ENCODE measurements around the gene G3BP1.

- TF ChIP-seq CTCF (IDR thresholded peaks at IDR 0.05; ENCODE audit: low read depth, low read length, poor library complexity, severe bottlenecking) (no peak), EZH2phosphoT487 (IDR thresholded peaks at IDR 0.05; ENCODE audit: borderline replicate concordance, low read length) (no peak)
Observed at GRCh38 chr5:151808451-151809169, 36.9 kb downstream of the G3BP1 start.

Data from DOHH2 (cell line).